GM18526 (cell line): ENCODE measurements around the gene DCC.

Source experiments
- POLR2A ChIP-seq: IDR thresholded peaks from 3 replicates; pipeline ENCODE4 v1.6.1; 2011; ENCODE audit not compliant: insufficient read length; ENCODE audit errors: extremely low read depth

Gene DCC, protein sequence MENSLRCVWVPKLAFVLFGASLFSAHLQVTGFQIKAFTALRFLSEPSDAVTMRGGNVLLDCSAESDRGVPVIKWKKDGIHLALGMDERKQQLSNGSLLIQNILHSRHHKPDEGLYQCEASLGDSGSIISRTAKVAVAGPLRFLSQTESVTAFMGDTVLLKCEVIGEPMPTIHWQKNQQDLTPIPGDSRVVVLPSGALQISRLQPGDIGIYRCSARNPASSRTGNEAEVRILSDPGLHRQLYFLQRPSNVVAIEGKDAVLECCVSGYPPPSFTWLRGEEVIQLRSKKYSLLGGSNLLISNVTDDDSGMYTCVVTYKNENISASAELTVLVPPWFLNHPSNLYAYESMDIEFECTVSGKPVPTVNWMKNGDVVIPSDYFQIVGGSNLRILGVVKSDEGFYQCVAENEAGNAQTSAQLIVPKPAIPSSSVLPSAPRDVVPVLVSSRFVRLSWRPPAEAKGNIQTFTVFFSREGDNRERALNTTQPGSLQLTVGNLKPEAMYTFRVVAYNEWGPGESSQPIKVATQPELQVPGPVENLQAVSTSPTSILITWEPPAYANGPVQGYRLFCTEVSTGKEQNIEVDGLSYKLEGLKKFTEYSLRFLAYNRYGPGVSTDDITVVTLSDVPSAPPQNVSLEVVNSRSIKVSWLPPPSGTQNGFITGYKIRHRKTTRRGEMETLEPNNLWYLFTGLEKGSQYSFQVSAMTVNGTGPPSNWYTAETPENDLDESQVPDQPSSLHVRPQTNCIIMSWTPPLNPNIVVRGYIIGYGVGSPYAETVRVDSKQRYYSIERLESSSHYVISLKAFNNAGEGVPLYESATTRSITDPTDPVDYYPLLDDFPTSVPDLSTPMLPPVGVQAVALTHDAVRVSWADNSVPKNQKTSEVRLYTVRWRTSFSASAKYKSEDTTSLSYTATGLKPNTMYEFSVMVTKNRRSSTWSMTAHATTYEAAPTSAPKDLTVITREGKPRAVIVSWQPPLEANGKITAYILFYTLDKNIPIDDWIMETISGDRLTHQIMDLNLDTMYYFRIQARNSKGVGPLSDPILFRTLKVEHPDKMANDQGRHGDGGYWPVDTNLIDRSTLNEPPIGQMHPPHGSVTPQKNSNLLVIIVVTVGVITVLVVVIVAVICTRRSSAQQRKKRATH (N-terminal part only)

DNA sequence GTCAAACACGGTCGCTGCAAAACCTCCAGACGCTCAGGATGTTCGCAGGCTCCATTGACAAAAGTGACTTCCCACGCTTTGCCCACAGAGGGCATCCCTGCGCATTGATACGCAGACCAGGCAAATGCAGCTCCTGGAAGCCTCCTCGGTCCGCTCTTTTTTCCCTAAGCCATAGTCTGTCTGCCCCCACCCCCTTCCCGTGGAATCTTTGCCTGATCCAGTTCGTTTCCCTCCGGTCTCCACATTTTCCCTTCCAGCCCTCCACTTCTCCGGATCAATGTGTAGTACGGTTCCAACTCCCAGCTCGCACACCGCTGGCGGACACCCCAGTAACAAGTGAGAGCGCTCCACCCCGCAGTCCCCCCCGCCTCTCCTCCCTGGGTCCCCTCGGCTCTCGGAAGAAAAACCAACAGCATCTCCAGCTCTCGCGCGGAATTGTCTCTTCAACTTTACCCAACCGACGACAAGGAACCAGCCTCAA is at the start of gene DCC:
DCC (plus strand) TSS at position 307 of the 481 bp plus-strand sequence. CDS start 591 bp downstream, outside the sequence.
- TF ChIP-seq POLR2A = no peak

DNA sequence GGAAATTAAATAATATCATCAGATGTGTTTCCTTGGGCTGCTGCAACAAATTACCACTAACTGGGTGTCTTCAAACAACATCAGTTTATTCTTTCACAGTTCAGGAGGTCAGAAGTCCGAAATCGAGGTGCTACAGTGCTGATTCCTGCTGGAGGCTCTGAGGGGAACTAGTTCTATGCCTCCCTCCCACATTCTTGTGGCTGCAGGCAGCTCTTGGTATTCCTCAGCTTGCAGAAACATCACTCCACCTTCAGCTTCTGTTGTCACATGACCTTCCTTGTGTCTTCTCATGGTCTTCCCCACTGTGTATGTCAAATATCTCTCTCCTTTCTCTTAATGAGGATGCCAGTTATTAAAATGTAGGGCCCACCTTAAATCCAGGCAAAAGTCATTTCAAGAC is 29.3 kb upstream of the DCC start:
- no peak for TF ChIP-seq POLR2A

DNA sequence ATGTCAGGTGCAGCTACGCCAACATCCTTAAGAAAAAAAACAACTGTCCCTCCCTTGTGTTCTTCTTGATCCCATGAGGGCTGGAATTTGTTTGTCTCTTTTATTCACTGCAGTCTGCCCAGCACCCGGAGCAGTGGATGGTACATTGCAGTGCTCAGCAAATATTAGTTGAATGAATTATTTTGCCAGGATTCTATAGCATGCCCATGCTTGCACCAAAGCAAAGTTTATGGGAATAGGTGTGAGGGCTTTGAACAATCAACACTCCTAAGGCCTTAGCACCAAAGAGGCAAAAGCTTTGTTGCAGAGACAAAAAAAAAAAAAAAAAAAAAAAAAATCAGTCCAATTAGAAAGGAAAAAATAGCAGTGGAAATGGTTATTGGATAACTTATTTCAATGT is 28.7 kb upstream of the DCC start:
- no peak for TF ChIP-seq POLR2A

DNA sequence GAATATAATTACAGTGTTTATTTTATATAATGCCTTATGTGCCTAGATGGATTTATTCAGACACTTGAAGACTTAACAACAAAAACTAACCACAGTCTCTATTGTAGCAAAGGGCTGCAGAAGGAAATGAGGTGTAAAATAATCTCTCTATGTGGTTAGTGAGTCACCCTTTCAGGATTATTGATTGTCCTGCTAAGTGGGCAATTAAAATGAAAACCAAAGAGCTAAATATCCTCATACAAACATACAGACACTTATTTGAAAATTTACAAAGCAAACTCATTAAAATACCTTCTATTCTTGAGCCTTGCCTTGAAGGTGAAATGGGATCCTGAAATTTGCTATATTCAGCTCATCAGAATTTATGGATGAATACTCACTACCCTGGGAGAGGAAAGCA is 27.7 kb upstream of the DCC start:
- TF ChIP-seq POLR2A = no peak

DNA sequence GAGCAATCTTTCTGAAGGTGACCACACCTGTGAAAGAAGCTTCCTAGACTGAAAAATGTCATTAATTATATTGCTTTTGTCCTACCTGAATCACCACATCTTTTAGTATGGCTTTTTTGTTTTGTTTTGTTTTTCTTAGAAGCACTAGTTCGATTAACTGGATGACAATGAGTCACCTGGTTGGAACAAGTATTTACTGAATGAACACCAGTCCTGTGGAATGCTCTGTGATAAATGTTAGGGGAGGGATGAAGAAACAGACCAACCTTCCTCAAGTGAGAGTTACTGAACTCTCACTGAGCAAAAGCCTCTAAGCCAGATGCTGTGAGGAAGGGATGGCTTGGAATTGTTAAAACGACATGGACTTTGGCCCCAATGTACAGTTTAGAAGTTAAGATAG is 26.8 kb upstream of the DCC start:
- no peak for TF ChIP-seq POLR2A

DNA sequence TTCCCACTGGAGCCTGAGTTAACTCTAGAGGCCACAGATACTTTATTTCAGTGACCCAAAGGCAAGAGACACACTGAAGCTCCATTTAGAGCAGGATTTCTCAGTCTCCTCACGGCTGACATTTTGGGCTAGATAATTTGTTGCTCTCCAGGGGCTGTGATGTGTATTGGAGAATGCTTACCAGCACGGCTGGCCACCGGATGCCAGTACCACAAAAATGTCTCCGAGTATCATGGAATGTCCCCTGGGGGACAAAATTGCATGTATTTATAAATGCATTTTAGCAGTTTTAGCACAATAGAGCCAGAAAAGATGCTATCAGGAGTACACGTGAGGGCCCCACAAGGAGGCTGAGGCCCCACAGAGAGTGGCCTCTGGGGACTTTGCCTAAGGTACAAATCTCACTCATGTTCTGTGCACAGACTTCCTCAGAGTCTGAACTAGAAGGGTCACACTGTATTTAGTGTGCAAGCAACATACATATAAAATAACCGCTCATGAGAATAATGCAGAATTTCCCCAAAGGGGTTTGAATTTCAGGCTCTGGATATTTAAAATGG is 20.5 kb upstream of the DCC start:
- no peak for TF ChIP-seq POLR2A

GRCh38 chr18:52322307-52322706 is 17.7 kb upstream of the DCC start:
- TF ChIP-seq POLR2A = no peak

DNA sequence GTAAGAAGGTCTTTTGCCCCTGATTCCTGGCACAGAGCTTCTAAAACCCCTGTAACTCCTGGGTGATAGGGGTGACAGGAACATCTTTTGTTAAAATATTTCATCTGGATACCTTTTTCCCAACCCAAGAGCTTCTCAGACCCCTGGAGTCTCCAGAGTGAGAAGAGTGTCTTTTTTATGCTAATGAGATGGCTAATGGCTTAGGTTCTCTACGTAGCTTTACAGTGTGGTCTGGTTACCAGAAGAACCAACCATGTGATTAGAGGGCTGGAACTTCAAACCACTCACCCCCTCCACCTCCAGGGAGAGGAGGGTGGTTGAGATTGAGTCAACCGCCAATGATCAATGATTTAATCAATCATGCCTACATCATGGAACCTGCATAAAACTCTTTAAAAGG is 16.2 kb upstream of the DCC start:
- no peak for TF ChIP-seq POLR2A

DNA sequence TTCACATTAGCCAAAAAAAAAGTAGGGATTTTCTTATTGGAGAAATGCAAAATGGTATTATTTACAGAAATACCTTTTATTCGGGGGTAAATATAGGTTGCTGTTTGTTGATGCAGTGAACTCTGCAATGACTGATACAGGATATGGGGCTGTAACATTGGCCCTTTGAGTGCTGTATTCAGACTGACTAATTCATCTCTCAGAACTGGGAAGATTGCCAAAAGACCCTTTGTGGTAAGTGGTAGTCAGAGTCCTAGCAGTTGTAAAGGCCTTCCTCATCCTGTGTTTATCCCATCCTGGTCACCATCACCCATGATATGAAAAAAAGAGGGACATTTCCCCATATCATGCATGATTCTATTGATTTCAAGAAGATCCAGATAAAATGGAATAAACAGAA is 14.0 kb upstream of the DCC start:
- TF ChIP-seq POLR2A = no peak

GRCh38 chr18:52333860-52334259 is 6.1 kb upstream of the DCC start:
- TF ChIP-seq POLR2A = no peak

DNA sequence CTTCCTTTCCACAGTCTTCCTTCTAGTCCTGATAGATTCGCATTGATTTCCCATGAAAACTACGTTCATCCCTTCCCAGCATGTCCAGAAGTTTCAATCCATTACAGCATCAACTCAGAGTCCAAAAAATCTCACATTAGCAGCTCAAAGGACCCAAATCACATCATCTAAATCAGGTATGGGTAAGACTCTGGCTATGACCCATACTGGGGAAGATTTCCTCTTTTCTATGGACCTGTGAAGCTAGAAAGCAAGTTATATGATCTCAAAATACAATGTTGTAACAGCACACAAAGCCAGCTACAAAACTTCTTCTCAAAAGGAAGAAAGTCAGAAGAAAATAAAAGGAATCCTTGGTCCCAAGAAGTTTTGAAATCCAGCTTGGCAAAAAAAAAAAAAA is 5.7 kb upstream of the DCC start:
- no peak for TF ChIP-seq POLR2A

- no peak for TF ChIP-seq POLR2A
Measured at GRCh38 chr18:52334896-52335295, 5.1 kb upstream of the DCC start.

DNA sequence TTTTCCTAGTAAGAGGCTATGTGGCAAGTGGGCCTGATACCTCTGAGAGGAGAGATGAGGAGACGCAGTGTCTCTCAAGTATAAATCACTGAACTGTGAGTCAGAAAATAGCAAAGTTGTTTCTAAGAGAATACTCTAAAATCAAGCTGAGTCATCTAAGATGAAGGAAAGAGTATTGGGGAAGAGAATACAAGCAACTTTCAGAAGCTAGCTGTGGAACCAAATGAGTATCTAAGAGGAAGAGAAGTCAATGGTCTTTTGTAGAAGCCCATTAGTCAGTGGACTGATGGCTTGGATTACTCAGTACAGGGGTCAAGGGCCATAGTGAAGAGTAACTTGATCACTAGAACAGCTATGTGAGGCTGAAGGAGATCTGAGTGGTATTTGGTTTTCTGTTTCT is 2.7 kb upstream of the DCC start:
- no peak for TF ChIP-seq POLR2A

- TF ChIP-seq POLR2A = no peak
Measured at GRCh38 chr18:52340406-52341102, 557 bp downstream of the DCC start.

GRCh38 chr18:52341103-52341432 is 1.1 kb downstream of the DCC start:
- no peak for TF ChIP-seq POLR2A
